ENCODE results near the gene NFIL3.

DNA sequence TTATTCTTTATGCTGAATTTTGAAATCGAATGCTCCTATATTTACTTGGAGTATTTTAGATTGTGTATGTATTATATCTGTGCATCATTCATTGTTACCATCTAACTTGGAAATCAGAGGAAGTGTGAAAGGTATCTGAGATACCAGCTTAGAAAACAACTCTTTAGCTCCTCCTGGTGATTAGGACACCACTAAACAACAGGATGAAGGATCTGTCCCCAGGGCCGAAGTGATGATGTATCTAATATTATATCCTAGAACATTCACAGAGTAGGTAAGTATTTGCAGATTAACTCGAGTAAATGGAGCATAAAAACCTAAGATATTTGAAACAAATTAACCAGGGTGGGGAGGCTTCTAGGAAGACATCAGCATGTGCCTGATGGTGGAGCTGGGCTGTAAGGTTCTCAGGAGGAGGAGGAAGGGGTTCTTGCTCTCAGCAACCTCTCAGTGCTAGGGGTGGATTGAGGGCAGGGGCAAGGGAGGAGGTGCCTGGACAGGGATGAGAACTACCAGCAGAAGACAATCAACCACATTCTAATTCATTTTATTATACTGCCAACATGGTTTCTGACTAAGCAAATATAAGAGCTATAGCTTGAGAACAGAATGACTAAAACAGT, 2.6 kb upstream of the NFIL3 start:
- TF ChIP-seq, protein P1, sequence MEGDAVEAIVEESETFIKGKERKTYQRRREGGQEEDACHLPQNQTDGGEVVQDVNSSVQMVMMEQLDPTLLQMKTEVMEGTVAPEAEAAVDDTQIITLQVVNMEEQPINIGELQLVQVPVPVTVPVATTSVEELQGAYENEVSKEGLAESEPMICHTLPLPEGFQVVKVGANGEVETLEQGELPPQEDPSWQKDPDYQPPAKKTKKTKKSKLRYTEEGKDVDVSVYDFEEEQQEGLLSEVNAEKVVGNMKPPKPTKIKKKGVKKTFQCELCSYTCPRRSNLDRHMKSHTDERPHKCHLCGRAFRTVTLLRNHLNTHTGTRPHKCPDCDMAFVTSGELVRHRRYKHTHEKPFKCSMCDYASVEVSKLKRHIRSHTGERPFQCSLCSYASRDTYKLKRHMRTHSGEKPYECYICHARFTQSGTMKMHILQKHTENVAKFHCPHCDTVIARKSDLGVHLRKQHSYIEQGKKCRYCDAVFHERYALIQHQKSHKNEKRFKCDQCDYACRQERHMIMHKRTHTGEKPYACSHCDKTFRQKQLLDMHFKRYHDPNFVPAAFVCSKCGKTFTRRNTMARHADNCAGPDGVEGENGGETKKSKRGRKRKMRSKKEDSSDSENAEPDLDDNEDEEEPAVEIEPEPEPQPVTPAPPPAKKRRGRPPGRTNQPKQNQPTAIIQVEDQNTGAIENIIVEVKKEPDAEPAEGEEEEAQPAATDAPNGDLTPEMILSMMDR (IDR thresholded peaks at IDR 0.05 in 4 of 5, conservative IDR thresholded peaks at IDR 0.05 in 1 of 5), result peak in 4 of 5 experiments; percentile 34 to 50 (median 43)
- TF ChIP-seq POLR2A (IDR thresholded peaks at IDR 0.05), result no peak
